GM18526 (cell line): ENCODE measurements around the gene ANKRD39.

Source experiments
- POLR2A ChIP-seq: IDR thresholded peaks from 3 replicates; pipeline ENCODE4 v1.6.1; 2011; ENCODE audit not compliant: insufficient read length; ENCODE audit errors: extremely low read depth

The ANKRD39 gene

DNA sequence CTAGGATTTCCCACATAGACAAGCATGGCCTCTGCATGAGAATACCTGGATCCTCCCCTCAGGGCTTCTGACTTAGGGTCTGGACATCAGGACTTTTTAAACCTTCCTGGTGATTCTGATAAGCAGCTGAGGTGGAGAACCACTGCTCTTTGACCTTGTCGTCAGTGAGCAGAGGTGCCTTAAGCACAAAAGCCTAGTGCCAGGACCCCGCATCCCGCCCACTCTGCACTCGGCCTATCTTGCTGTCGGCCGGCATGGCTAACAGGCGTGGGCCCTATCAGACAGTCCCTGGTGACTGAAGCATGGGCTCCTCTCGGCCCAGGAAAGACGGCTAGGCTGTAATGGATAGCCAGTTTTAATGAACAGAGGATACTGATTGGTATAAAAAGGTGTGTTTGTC, 20.2 kb downstream of the ANKRD39 start:
- TF ChIP-seq POLR2A: no peak

DNA sequence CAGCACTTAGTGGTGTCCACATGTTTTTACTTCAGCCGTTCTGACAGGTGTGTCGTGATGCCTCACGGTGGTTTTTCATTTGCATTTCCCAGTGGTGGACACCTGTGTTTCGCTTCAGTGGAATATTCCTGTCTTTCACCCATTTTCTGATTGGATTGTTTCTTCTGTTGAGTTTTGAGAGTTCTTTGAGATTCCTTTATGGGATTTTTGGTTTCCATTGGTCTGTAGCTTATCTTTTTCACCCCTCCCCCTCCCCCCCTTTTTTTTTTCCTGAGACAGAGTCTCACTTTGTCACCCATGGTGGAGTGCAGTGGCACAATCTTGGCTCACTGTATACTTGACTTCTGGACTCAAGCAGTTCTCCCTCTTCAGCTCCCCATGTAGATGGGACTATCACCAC, 22.0 kb downstream of the ANKRD39 start:
- TF ChIP-seq POLR2A: no peak

DNA sequence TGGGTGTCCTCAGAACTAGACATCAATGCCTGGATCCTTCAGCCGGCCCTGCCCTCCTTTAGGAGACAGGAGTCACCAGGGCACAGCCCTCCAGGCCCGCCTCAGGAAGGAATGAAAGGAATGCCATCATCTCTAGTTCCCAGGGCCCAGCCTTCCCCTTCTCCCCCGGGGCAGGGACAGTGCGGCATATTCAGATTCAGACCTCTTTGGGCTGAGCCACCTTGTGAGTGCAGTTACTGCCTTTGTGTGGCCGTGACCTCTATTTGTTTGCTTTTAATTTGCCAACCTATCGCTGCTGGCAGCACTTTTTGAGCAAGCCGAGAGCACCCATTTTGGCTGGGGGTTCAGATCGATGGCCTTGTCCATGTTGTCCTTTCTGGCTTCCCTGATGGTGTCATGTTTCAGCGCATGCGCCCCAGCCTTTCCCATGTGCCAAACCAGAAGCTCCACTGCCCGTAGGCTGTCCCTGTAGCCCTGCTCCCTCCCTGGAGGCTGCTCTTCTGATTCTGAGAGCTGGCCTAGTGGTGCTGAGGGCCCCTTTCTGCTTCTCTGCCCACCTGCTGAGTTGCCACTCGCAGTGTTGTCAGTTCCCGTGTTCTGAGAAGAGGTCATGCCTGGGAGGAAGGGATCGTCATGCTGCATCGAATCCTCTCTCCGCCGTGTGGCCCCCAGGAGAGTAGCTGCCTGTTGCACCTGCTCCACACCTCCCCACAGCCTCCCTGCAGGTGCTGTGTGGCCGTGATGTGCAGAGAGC, 24.9 kb downstream of the ANKRD39 start:
- TF ChIP-seq POLR2A: no peak

DNA sequence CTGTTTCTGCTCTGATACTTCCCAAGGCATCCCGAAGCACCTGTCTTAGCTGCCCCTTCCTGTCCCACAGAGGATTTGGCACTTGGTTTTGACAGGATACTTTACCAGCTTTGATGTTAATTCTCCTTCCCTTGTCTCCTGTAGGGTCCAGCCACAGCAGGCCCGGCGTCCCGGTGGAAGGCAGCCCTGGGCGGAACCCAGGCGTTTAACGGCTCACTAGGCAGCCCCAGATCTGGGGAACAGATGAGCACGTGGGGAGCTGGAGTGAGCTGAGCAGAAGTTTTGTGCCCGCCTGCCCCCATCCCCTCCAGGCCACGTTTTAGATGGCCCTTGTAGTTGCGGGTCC, 25.4 kb downstream of the ANKRD39 start:
- TF ChIP-seq POLR2A: no peak

DNA sequence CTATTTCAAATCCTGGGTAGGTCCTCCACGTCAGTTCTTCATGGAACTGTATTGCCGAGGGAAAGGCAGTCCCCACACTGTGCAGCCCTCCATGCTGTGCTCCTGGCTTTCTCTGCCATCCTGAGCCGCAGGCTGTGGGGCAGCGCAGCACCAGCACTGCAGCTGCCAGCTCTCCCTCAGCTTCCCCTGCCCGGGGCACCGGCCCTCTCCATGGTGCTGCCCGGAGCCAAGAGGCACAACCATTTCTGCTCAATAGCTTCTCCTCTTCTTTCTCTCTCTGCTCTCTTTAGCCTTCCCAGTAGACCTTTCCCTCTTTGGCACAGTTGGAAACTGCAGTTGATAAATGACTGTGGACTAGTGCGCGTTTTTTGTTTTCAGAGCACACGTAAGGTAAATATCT, 26.1 kb downstream of the ANKRD39 start:
- no peak for TF ChIP-seq POLR2A

DNA sequence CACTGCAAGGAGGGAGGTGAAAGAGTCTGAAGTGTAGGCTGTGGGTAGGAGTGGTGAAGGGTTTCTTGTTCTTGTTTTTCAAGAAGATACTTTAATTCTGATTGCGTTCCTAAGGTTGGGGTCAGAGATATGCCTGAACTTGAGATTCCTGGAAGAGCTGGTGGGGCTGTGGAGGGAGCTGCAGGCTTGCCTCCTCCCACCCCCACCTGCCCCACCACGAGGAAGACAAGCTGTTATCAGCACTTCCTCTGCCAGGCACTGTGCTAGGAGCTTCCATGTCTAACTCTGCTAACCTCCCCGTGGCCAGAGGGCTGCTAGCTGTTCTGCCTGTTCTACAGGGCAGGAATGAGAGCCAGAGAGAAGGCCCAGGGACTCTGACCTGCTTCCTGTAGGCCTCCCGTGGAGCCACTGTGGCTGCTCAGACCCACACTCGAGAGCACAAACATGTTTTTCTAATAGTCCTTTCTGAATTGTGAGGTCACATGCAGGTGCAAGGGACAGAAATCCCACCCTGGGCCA, 27.7 kb downstream of the ANKRD39 start:
- TF ChIP-seq POLR2A: no peak

DNA sequence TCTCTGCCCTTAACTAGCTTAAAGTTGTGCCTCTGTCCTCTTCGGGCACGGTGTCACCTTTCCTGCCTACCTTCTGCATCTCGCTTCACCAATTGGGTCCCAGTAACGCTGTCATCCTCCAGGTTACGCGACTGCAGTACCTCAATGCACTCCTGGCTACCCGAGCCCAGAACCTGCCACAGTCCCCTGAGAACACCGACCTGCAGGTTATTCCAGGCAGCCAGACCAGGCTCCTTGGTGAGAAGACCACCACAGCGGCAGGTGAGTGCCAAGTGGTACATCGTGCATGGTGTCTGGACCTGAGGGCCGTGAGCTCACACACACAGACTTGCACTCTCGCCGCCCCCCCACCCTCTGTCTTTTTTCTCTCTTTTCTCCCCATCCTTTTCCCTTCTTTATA, 28.9 kb downstream of the ANKRD39 start:
- TF ChIP-seq POLR2A: no peak

DNA sequence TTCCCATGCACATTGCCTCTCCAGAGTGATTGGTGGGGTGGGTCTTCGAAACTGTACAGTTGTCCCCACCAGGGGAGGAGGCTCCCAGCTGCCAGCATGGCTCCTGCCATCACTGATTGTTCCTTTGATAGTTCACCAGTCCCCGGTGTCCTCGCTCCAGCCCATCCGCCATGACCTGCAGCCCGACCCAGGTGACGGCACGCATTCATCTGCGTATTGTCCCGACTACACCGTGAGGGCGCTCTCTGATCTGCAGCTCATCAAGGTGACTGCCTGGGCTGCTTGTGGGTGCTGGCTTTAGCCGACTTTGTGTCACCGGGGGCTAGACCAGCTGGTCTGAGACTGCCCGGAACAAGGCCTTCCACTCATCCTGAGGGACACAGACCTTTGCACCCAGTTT, 29.4 kb downstream of the ANKRD39 start:
- TF ChIP-seq POLR2A: no peak

DNA sequence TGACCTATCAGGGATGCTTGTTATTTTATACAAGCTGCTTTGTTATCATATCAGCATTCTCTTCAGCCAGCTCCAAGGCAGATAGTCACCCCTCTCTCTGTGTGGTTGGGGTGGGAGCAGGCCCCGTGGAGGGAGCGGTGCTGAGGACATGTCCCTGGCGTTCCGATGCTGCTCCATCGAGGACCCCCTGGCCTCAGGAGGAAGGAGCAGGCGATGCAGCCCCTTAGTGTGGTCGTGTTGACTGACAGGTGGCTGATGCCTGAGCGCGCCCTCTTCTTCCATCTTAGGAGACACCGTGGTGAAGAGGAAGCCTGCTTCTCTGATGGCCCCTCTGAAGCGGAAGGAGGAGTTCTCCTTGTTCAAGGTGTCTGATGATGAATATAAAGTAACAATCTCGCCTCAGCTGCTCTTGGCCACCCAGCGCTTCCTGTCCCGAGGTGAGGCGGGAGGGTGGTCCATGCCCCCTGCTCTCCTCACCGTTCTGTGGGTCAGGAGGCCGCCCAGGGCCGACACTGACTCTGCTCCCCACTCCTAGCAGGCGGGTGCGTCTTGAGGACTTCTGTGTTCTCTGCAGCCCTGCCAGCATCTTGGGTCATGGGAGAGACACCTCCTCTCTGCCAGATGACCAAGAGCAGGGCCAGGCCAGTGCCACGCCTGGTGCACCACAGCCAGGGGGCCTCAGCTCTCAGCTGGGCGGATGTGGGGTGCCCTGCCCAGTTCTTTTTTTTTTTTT, 31.1 kb downstream of the ANKRD39 start:
- TF ChIP-seq POLR2A: no peak

DNA sequence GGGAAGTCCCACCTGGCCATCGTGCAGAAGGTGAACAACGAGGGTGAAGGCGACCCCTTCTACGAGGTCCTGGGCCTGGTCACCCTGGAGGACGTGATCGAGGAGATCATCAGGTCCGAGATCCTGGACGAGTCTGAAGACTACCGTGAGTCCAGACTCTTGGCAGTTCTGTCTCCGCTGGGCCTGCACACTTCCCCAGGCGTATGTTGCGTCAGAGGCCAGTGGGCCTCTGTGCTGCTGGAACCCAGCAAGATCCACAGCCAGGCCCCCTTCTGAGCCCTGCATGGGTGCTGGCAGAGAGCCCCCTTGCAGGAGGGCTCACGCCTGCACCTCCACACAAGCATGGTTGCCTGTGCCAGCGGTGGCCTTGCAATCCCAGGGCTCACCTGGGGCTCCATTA, 32.8 kb downstream of the ANKRD39 start:
- no peak for TF ChIP-seq POLR2A

DNA sequence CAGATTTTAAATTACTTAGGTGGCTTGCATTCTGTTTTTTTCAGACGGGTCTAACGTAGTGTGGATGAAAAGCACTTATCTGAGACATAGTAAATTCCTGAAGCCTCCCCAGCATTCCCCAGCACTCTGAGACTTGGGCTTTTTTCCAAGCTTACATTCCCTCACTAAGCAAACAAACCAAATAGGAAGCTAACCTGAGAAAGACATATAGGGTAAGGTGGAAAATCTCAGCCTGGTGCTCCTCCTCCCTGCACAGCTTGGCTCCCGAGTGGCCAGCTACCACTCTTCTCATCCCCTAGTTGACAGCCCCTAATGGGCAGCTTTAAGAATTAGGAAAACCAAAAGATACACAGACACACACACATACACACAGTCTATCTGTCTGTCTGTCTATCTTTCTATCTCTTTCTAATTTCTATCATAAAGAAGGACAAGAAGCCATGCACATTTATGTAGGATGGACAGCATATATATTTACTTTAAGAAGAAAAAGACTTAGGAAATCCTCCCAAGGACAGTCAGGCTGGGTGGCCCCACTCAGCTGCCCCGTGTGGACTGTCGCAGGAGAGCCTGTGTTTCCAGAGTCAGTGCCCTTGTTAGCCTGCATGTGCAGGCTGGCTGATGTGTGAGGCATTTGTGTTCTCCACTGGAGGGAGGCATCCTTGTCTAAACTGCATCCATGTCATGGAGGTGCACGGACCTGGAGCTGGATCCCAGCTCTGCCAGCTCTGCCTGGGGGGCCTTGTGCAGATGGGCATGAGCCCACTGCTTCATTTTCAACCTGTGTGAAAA, 33.5 kb downstream of the ANKRD39 start:
- TF ChIP-seq POLR2A: no peak

DNA sequence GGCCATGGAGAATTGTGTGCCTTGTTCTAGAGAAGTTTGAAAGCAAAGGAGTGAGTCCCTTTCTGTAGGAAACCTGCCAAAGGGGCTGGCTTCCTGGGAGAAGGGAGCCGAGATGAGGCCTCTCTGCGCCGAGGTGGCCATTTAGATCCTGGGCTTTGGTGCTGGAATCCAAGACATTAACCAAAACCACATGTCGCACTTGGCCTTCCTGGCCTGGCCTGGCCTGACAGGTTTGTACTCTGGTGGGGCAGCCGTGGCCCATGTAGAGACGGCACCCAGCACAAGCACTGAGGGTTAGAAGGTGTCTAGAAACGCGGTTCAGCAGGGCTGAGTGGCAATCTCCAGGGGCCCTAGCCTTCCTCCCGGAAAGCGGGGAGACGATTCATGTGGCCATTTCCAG, 34.6 kb downstream of the ANKRD39 start:
- TF ChIP-seq POLR2A: no peak

DNA sequence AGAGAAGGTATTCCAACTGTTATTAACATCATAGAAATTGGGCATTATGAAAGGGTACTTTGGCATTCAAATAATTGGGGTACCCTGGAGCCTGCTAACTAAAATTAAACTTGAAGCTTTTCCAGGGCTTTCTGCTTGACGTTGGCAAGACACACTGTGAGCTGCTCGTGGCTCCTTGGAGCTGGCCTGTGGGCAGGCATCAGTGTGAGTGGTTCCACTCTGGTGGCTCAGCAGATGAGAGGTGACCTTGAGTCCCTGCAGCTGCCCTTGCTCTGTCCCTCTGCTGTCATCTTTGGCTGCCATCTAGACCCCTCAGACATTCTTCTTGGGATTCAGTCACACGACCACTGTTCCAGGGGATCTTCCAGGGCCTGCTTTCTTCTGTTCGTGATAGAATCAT, 35.0 kb downstream of the ANKRD39 start:
- no peak for TF ChIP-seq POLR2A

DNA sequence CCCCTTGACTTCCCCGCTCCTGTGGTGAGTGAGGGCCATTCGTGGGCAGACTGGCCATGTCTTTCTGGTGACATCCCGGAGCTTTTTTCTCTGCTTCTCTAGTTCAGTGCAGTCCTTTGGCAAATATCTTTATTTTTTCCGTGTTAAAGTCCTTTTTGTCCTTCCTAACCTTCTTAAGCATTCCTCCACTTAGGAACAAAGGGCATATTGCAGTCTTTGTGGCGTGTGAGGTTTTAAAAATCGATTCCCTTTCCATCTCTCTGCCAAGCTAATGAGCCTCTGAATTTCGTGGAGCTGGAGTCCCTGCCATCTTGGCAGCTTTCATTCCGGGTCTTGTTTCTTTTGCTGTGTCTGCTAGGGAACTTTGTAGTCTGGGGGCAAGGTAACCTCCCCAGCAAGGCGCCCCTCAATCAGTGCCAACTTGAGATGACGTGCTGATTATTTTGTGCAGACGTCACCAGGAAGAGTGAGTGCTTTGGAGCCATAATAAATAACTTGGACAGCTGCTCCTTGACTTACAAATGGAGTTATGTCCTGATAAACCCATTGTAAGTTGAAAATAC, 36.6 kb downstream of the ANKRD39 start:
- no peak for TF ChIP-seq POLR2A

DNA sequence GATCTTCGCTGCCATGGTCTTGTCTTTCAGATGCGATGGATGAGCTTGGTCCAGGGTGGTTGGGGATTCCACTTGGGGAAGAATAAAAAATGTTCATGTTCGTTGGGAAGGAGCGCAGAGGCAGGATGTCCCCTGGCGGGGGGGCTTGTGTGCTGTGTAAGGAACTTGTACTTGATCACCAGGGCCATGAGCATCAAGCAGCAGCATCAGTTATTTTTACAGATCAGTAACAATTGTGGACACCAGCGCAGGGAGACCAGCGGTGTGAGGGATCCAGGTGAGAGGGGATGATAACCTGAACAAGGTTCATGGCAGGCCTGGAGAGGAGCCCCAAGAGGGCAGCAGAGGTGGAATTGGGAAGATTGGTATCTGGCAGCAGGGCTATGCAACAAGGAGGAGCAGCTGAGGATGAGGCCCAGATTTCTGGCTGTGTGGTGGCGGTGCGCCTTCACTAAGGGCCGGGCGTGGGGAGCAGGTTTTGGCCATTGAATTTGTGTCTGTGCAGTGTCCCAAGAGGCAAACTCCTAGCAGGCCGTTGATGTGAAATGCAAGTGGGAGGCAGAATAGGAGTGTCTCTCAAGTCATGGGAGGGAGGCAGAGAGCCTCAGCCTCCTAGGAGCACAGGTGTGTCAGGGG, 37.8 kb downstream of the ANKRD39 start:
- no peak for TF ChIP-seq POLR2A
